Cardiac muscle cell (in vitro differentiated cells and primary cell): Measurements from ENCODE around the gene FAM43B. TPM values are rescaled to one million over a fixed set of nuclear protein-coding genes. Genes with fewer than 3 reads are reported as not detected.

Experiments
- DNase-seq, 2 donors: peaks; one replicate each; pipeline versions ENCODE4 v3.0.0 to v3.0.0-alpha.2; 2010 to 2017; ENCODE audit warnings: low read depth in 1 of 2, low spot score in 1 of 2
- H3K27ac ChIP-seq: fragments of 200-600 bp; sonication (generic); 2 replicates; pipeline ENCODE4 v1.5.1; 2016
- H3K27me3 ChIP-seq: fragments of 200-600 bp; sonication (generic); 2 replicates; pipeline ENCODE4 v1.6.0; 2016; ENCODE audit warnings: control low read depth
- H3K36me3 ChIP-seq: fragments of 200-600 bp; sonication (generic); 2 replicates; pipeline ENCODE4 v1.5.1; 2016; ENCODE audit warnings: control low read depth
- H3K4me1 ChIP-seq: fragments of 200-600 bp; sonication (generic); 2 replicates; pipeline ENCODE4 v1.8.1; 2017; ENCODE audit warnings: low read depth, mild to moderate bottlenecking, mixed run types
- H3K4me3 ChIP-seq: fragments of 200-600 bp; sonication (generic); 2 replicates; pipeline ENCODE4 v1.5.1; 2016; ENCODE audit warnings: mild to moderate bottlenecking
- H3K9me3 ChIP-seq: fragments of 200-600 bp; sonication (generic); 2 replicates; pipeline ENCODE4 v1.5.1; 2017; ENCODE audit warnings: low read depth, mild to moderate bottlenecking, control low read depth
- CTCF ChIP-seq: IDR thresholded peaks from 2 replicates; pipeline ENCODE4 v1.5.1; 2012; ENCODE audit warnings: low read depth, mild to moderate bottlenecking, low read length
- polyA plus RNA-seq: library from polyadenylated mRNA; unstranded; fragments of >200 nt; fragmentation: Nextera tagmentation; extraction: Ambion mirVana; gene quantifications from 2 replicates; pipeline ENCODE4 v1.2.1, GENCODE V29; 2016
- total RNA-seq: library from RNA; depleted of rRNA; stranded (reverse); fragments of >200 nt; gene quantifications from 2 replicates; pipeline ENCODE4 v1.2.3, GENCODE V29; 2016

The FAM43B gene
- total and polyA plus RNA-seq, 2 experiments from 2014 or later, result 3.8 to 7.6 TPM

GRCh38 chr1:20538760-20539551 lies 13.4 kb upstream of the FAM43B start:
- no peak overlapping the region for H3K27ac ChIP-seq
- no peaks in the 10 kb centered on the region for H3K9me3 ChIP-seq
- TF ChIP-seq CTCF, result no peak
- no peak overlapping the region for H3K4me3 ChIP-seq
- H3K27me3 ChIP-seq, result peaks cover 66% of the 10 kb centered on the region
- no peak for DNase-seq
- H3K4me1 ChIP-seq, result no peaks in the 10 kb centered on the region
- H3K36me3 ChIP-seq, result no peaks in the 10 kb centered on the region

GRCh38 chr1:20540281-20540680 lies 12.1 kb upstream of the FAM43B start:
- H3K27me3 ChIP-seq, result peaks cover 75% of the 10 kb centered on the region
- H3K4me1 ChIP-seq, result no peaks in the 10 kb centered on the region
- no peaks in the 10 kb centered on the region for H3K36me3 ChIP-seq
- DNase-seq, result peak in 1 of 2 donors; percentile 21
- no peak for TF ChIP-seq CTCF
- H3K9me3 ChIP-seq, result no peaks in the 10 kb centered on the region
- H3K27ac ChIP-seq, result no peak overlapping the region
- H3K4me3 ChIP-seq, result no peak overlapping the region

- Histone ChIP-seq H3K27ac (no peak overlapping the region), H3K4me3 (no peak overlapping the region), H3K4me1 (no peaks in the 10 kb centered on the region), H3K9me3 (no peaks in the 10 kb centered on the region), H3K27me3 (peaks cover 47% of the 10 kb centered on the region), H3K36me3 (no peaks in the 10 kb centered on the region)
- TF ChIP-seq CTCF, result no peak
- no peak for DNase-seq
Measured at GRCh38 chr1:20546637-20547036, 5.7 kb upstream of the FAM43B start.

- H3K9me3 ChIP-seq, result no peaks in the 10 kb centered on the region
- no peak overlapping the region for H3K4me3 ChIP-seq
- H3K36me3 ChIP-seq, result no peaks in the 10 kb centered on the region
- H3K4me1 ChIP-seq, result no peaks in the 10 kb centered on the region
- TF ChIP-seq CTCF, result no peak
- peaks cover 43% of the 10 kb centered on the region for H3K27me3 ChIP-seq
- DNase-seq, result peak in 1 of 2 donors; percentile 27
- peak overlapping the region; percentile 76 for H3K27ac ChIP-seq
Measured at GRCh38 chr1:20551161-20551560, 1.2 kb upstream of the FAM43B start.

GRCh38 chr1:20552728-20553445 lies 514 bp downstream of the FAM43B start:
- Histone ChIP-seq H3K4me1 (no peaks in the 10 kb centered on the region), H3K36me3 (no peaks in the 10 kb centered on the region), H3K27ac (no peak overlapping the region), H3K4me3 (peak overlapping the region; percentile 36), H3K27me3 (peaks cover 55% of the 10 kb centered on the region), H3K9me3 (no peaks in the 10 kb centered on the region)
- no peak for TF ChIP-seq CTCF
- peak; percentile 42 to 44 for DNase-seq
